Epithelial cell of esophagus (primary cell): Measurements from ENCODE around the gene SPOP.

ENCODE experiments used
- DNase-seq: peaks from one replicate; pipeline ENCODE4 v3.0.0; 2010; ENCODE audit warnings: low read depth
- H3K4me3 ChIP-seq: 2 replicates; pipeline ENCODE4 v1.5.1; 2011; ENCODE audit warnings: mild to moderate bottlenecking, low read length, control low read depth
- TF ChIP-seq, protein P1 (sequence below): IDR thresholded peaks from 2 replicates; pipeline ENCODE4 v1.5.1; 2011; ENCODE audit warnings: low read depth, mild to moderate bottlenecking, low read length, control low read depth, inconsistent platforms; ENCODE audit not compliant: insufficient read depth; ENCODE audit errors: missing control alignments

SPOP gene

DNA sequence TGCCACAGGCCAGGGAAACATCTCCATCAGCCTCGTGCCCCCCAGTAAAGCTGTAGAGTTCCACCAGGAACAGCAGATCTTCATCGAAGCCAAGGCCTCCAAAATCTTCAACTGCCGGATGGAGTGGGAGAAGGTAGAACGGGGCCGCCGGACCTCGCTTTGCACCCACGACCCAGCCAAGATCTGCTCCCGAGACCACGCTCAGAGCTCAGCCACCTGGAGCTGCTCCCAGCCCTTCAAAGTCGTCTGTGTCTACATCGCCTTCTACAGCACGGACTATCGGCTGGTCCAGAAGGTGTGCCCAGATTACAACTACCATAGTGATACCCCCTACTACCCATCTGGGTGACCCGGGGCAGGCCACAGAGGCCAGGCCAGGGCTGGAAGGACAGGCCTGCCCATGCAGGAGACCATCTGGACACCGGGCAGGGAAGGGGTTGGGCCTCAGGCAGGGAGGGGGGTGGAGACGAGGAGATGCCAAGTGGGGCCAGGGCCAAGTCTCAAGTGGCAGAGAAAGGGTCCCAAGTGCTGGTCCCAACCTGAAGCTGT lies 98.9 kb downstream of the SPOP start:
- H3K4me3 ChIP-seq = no peak overlapping the region
- TF ChIP-seq, protein P1, sequence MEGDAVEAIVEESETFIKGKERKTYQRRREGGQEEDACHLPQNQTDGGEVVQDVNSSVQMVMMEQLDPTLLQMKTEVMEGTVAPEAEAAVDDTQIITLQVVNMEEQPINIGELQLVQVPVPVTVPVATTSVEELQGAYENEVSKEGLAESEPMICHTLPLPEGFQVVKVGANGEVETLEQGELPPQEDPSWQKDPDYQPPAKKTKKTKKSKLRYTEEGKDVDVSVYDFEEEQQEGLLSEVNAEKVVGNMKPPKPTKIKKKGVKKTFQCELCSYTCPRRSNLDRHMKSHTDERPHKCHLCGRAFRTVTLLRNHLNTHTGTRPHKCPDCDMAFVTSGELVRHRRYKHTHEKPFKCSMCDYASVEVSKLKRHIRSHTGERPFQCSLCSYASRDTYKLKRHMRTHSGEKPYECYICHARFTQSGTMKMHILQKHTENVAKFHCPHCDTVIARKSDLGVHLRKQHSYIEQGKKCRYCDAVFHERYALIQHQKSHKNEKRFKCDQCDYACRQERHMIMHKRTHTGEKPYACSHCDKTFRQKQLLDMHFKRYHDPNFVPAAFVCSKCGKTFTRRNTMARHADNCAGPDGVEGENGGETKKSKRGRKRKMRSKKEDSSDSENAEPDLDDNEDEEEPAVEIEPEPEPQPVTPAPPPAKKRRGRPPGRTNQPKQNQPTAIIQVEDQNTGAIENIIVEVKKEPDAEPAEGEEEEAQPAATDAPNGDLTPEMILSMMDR = no peak
- no peak for DNase-seq

DNA sequence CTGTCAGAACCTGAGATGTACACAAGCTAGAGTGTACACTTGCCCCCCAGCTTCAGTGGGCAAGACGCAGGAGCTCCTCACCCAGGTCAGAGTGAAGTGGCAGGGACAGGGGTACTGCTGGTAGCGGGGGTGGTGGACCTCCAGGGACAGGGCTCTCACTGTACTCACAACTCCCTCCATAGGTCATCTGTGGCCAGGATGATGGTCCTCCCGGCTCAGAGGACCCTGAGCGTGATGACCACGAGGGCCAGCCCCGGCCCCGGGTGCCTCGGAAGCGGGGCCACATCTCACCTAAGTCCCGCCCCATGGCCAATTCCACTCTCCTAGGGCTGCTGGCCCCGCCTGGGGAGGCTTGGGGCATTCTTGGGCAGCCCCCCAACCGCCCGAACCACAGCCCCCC lies 99.5 kb downstream of the SPOP start:
- TF ChIP-seq, protein P1 = no peak
- H3K4me3 ChIP-seq = no peak overlapping the region
- no peak for DNase-seq

DNA sequence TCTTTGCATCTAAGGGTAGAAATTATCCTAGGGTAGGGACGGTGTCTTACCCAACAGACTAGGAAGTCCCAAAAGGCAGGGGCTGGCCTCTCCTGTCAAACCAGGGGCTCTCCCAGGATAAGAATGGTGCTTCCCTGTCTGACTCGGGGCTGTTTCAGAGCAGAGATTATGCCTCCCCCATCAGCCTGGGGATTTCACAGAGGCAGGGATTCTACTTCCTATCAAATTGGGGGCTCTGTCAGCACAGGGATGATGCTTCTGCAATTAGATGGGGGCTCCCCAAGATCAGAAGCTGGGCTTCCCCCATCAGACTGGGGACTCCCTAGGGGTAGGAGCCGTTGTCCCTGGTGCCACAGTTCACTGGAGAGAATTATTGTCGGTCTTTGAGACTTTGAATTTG lies 99.9 kb downstream of the SPOP start:
- H3K4me3 ChIP-seq = no peak overlapping the region
- no peak for DNase-seq
- TF ChIP-seq, protein P1 = no peak

DNA sequence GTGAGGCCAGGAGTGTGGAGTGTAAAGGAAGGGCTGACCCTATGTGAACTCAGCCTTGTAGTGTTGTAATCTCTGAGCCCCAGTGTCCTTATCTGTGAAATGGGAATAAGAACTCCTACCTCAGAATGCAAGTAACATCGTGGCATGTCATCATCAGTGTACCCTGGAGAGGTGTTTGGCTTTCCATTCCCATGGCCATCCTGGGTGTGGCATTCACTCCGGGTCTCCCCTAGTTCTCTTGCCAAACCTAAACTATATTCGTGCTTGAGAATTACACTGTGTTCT lies 100.3 kb downstream of the SPOP start:
- no peak overlapping the region for H3K4me3 ChIP-seq
- no peak for DNase-seq
- TF ChIP-seq, protein P1 = no peak

DNA sequence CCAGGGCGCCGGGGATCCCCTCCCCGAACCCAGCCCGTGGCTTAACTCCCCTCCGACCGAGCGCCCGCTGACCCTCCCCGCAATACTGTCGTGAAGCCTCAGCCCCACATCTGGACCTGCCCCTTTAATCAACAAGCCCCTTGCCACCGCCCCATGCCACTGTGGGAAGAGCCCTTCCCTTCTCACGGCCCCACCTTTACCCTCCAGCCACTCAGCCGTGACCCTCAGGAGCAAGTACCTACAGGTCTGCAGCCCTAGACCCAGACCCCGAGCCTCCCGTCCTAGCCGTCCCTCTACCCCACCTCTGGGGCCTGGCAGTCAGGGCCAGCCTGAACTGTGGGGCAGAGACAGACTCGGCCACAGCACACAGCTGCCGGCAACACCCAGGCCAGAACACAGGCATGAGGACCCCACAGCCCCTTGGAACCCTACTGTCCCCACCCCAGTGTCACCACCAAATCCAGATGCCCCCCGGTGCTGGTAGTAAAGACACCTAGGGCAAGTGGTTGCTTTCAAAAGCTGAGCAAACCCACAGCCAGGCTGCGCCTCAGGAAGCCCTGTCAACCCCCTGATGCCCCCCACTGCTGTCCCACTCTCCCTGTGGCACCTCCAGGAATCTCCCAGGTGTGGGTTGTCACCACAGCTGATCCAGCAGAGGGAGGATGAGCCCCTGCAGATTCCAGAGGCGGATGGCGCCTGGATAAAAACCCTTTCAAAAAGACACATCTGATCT lies 100.8 kb downstream of the SPOP start:
- TF ChIP-seq, protein P1 = no peak
- peak overlapping the region; percentile 55 for H3K4me3 ChIP-seq
- DNase-seq = no peak

DNA sequence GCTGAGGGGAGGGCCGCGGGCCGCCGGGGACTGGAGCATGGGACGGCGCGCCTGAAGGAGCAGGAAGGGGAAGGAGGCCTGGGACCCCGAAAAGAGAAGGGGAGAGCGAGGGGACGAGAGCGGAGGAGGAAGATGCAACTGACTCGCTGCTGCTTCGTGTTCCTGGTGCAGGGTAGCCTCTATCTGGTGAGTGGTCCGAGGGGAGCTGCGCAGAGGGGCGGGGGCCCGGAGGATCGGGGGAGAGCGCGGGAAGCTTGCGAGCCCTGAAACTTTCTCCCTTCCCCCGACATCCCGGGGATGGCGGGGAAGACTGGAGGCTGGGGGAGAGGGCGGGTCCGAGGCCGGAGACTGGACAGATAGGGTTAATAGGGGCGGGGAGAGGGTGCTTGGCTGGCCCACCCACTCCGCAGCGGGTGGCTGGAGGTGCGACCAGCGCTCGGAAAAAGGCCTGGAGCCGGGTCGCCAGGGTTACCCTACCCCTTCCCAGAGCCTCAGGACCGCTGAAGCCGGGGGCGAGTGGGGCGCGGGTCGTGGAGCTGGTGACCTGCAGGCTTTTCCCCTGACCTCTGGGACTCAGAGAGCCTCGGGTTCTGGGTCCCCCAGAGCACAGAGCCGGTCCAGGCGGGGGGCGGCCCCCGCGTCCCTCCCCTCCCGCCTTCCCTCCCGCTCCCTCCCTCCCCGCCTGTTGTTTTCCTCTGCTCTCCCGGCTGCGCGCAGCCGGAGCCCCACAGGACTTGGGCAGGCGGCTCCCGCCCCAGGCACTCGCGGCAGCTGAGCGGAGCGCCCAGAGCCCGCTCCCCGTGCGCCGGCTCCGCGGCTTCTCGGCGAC lies 101.6 kb downstream of the SPOP start:
- H3K4me3 ChIP-seq = peak overlapping the region; percentile 55
- TF ChIP-seq, protein P1 = no peak
- DNase-seq = peak; percentile 52
